Fibroblast of upper back skin (primary cell): ENCODE results near the gene AGAP5.
A peak's percentile ranks its signal among the peaks of the same experiment; 100 is the strongest.

ENCODE experiments used
- DNase-seq: peaks from one replicate; pipeline ENCODE4 v3.0.0-alpha.2; 2013

The AGAP5 gene

GRCh38 chr10:73650537-73651331 is 47.2 kb downstream of the AGAP5 start:
- DNase-seq = peak; percentile 93

DNA sequence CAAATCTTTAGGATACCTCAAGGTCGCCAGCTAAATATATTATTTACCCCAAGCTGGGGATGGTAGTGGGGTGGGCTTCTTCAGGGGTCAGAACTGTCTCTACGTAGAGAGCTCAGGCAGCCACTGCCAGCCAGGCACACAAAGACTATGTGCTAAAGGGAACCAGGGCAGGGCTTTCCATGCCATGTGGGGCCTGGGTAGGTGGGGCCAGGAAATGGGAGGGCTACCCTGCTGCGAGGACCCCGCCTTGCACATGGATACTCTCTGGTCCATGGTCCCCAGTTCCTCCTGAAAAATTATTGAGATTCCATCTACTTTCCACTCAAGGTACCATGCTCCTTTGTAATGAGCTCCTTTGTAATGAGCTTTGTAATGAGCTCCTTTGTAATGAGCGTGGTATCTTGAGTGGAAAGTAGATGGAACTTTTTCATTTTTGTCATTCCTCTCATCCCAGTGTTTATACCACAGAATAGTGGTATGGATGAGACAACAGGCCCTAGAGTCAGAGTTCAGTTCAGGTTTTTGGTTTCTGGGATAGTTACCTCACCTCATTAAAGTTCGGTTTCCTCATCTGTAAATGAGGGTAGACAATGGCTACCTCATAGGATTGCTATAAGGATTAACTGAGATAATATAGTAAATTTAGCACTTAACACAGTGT is 47.9 kb downstream of the AGAP5 start:
- peak; percentile 70 for DNase-seq

DNA sequence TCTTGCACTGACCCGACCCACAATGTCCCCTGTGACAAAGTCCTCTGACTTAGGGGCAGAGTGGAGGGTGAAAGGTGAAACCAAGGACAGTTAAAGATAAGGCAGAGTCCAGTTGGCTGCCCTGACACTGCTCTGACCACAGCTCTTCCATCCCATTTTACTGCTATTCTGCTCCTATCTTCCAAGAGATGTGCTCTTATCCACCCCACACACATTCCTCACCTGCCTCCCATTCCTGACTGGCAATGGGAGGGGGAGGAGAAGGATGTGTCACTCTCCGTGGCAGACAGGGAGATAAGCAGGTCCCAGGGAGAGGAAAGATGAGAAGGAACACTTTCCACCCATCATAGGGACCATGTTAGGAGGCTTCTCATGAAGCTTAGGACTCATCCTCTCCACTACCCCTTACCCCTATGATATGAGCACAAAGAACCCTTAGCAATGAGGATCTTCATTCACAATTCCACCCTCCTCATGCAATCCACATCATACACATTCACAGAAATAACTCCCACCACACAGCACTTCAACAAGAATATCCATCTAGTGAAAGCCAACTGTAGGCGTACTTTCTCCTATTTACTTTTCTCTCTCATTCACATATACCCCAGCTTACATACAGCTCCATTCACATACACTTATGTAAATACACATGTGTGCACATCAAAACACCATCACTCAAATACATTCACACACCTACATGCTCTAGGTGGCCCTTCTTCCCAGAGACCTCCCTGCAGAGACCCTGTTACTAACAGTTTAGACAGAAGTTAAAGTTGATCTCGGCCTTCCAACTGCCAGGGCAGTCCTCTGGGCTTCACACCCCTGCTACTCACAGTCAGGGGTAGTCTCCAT is 48.7 kb downstream of the AGAP5 start:
- DNase-seq = peak; percentile 47

DNA sequence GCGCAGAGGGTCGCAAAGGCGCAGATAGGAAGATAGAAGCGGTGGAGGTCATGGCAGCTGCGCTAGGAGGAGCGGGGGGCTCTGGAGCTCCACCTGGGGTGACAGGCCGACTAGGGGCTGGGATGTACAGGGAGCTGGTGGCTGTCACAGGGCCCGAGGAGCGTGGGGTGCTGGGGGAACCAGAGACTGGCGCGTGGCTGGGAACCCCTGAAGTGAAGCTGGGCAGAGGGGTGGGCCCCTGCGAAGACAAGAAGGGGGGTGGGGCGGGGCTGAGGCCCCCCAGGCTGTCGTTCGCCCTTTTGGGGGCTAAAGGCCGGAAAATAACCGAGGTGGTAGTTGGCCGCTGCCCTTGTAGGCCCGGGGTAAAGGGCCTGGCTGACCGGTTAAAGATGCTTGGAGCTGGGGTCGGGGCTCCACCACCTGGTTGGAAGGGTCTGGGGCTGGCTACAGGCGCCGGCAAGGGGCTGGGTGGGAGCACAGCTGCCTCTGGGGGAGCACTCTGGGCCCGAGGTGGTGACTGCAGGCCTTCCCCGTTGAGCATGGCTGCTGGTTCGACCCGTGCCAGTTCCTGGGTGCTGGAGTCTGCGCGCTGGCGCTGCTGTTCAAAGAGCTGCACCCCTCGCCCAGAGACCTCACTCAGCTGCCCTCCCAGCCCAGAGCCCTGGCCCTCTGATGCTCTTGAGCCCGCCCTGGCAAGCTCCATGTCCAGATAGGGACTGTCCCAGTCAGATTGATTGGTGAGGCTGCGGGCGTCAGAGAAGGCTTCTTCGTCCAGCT is 49.8 kb downstream of the AGAP5 start:
- DNase-seq = no peak

GRCh38 chr10:73647211-73647874 is 50.6 kb downstream of the AGAP5 start:
- DNase-seq = peak; percentile 38

GRCh38 chr10:73646598-73647041 is 51.3 kb downstream of the AGAP5 start:
- DNase-seq = no peak

DNA sequence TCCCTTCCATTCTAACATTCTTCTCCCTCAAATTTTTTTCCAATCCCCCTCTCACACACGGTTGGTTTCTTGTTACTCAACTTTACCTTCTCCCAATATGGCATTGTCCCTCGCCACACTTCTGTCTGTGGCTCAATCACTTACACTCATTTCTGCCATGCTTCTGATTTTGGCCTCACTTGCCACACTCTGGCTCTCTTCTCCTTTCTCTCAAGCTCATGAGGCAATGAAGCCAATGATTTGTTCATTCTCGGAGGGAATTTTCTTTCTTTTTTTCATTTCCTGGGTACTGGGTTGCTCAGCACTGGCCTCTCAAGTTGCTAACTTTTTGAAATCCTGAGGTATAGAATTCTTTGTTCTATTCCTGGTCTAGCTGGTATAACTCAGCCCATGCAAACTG is 52.7 kb downstream of the AGAP5 start:
- DNase-seq = no peak

GRCh38 chr10:73644767-73645166 is 53.1 kb downstream of the AGAP5 start:
- DNase-seq = no peak

GRCh38 chr10:73644015-73644743 is 53.7 kb downstream of the AGAP5 start:
- DNase-seq = peak; percentile 74

DNA sequence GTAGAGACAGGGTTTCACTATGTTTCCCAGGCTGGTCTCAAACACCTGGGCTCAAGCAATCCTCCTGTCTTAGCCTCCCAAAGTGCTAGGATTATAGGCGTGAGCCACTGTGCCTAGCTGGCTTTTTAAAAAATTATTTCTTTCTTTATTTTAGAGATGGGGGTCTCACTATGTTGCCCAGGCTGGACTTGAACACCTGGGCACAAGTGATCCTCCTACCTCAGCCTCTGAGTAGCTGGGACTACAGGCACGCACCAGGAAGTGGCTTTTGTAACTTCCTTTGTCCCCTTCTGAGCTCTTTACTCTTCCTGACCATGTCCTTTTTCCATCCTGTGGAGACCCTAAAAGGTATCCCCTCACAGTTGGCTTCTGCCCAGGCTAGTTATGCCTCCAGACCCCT is 54.5 kb downstream of the AGAP5 start:
- DNase-seq = no peak

- DNase-seq = no peak
Observed at GRCh38 chr10:73641328-73642060, 56.4 kb downstream of the AGAP5 start, which contains the start of gene MYOZ1. Gene MYOZ1 (minus strand): TSS chr10:73641474. CDS start chr10:73640017, 1,457 bp downstream.

DNA sequence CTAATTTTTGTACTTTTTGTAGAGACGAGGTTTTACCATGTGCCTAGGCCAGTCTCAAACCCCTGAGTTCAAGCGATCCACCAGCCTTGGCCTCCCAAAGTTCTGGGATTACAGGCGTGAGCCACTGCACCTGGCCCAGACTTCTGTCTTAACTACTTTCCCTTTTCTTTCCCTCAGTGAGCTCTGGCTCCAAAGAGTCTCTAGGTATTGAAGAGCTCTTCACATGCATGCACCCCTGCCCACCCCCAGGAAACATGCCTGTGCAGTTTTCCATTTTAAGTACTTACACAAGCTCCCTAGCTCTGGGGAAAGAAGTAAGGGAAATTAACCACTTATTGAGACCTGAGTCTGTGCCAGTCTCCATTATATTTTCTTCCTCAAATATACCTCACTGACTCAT is 58.6 kb downstream of the AGAP5 start:
- DNase-seq = no peak

- no peak for DNase-seq
Observed at GRCh38 chr10:73635781-73636180, 62.1 kb downstream of the AGAP5 start.

DNA sequence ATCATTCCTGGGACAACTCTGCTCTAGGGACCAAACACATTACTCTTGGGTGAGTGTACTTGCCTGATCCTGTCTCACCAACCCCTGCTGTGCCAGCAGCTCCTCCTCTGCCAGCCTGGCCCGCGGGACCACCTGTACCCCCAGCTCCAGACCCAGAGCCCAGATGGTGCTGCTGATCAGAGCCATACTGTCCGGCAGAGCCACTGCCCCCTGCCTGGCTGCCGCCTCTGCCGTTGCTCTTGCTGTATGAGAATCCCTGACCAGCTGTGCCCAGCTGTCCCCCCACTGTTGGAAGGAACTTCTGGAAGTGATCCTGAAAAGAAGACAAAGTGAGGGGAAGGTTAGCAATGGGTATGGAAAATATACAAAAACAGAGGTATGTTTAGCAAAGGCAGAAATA is 63.5 kb downstream of the AGAP5 start:
- no peak for DNase-seq

DNA sequence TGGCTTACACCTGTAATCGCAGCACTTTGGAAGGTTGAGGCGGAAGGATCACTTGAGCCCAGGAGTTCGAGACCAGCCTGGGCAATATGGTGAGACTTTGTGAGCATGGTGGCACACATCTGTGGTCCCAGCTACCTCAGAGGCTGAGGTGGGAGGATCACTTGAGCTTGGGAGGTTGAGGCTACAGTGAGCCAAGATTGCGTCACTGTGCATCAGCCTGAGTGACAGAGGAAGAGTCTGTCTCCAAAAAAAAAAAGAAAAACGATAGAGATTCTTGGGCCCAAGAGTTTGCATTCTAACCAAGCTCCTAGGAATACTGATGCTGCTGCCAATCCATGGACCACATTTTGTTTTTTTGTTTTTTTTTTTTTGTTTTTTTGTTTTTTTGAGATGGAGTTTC is 68.7 kb downstream of the AGAP5 start:
- no peak for DNase-seq

- DNase-seq = no peak
Observed at GRCh38 chr10:73628405-73628804, 69.5 kb downstream of the AGAP5 start.

DNA sequence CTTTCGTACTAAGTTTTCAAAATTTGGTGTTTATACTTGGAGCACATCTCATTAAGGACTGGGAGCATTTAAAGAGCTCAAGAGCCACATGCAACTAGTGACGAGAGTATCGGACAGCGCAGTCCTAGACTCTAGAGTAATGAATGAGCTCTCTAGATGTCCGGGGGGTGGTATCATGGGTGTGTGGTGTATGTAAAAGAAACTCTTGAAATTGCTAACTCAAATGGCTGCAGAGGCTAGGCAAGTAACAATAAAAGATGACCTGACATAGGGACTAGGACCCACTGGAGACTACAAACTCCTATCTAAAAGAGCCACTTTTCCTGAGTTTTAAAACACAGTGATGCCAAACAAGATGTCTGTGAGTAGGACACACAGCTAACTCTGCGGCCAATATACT is 70.6 kb downstream of the AGAP5 start:
- no peak for DNase-seq

DNA sequence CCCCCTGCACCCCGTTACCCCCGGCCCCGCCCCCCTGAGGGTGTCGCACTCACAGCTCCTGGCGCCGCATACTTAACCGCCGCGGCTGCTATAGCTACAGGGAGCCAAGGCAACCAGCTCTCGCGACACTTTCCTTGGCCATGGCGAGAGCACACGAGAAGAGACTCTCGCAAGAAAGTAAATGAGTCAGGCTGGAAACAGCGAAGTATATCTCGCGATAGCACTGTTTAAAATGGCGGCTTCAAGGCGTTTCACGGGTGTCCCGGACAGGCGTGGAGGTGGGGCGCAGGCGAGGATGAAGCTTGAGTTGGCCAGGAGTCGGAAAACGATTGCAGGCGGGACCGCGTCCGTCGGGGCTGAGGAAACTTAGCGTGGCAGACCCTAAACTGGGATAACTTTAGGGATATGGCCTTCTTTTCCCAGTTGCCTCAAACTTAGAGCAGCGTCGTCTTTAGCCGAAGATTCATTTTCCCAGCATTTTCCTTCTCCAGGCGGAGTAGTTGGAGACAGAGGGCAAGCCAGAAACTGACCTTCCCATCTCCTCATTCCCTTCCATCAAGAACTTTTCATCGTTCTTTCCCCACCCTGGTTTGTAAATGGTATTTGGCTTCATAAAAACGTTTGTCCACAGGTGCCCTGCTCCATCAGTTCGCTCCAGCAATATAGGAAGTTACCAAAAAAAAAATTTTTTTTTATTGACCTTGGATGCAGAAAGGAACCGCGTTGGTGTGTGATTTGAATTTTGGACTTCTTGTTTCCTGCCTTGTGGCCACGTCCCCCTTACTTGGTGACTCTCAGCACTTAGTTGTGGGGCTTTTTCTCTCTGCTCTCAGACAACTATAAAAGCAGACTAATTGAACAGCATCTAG is 71.8 kb downstream of the AGAP5 start:
- DNase-seq = peak; percentile 98
